Ovary (tissue), 9 donors: ENCODE results near the gene EPB41L2. TPM values are rescaled to one million over a fixed set of nuclear protein-coding genes. Genes with fewer than 3 reads are reported as not detected.

ENCODE experiments used
- DNase-seq, 5 donors: peaks; one replicate each; pipeline ENCODE4 v3.0.0-alpha.2; 2019 to 2020
- H3K27ac ChIP-seq, 2 donors: fragments of 200-600 bp; one replicate each; pipeline versions ENCODE4 v1.5.1 to v1.8.0; 2019 to 2022
- H3K27me3 ChIP-seq: fragments of 200-600 bp; one replicate; pipeline ENCODE4 v1.8.0; 2022
- H3K36me3 ChIP-seq: fragments of 200-600 bp; sonication (generic); one replicate; pipeline ENCODE4 v1.5.1; 2019
- H3K4me1 ChIP-seq: one replicate; pipeline ENCODE4 v1.8.1; 2013; ENCODE audit warnings: mild to moderate bottlenecking, moderate library complexity; ENCODE audit not compliant: insufficient read depth
- H3K4me3 ChIP-seq: fragments of 200-600 bp; sonication (generic); one replicate; pipeline ENCODE4 v1.5.1; 2017
- H3K9me3 ChIP-seq, 2 donors: fragments of 200-600 bp in 1 of 2; sonication (generic) in 1 of 2; one replicate each; pipeline versions ENCODE4 v1.5.1 to v1.8.1; 2013 to 2019; ENCODE audit warnings: mild to moderate bottlenecking in 1 of 2, moderate library complexity in 1 of 2
- EP300 ChIP-seq: sonication (generic); formaldehyde crosslinking; IDR thresholded peaks from one replicate; pipeline ENCODE4 v1.6.1; 2017; ENCODE audit warnings: antibody characterized with exemption
- POLR2A ChIP-seq: fragments of 450-650 bp; IDR thresholded peaks from one replicate; pipeline ENCODE4 v1.6.1; 2017; ENCODE audit warnings: antibody characterized with exemption, mild to moderate bottlenecking, moderate library complexity
- WGBS, 3 donors: extraction: QIAGEN DNeasy Blood & Tissue Kit in 1 of 3; methylation state at CpG; one replicate each; pipeline versions ENCODE4 v1.1.5 to v1.1.7; 2013 to 2017; 5-methylcytosine and 5-hydroxymethylcytosine counted together
- intact Hi-C, 4 donors: fragments of 100-400 bp; cut with DNase I; formaldehyde crosslinking; loops; one replicate each; pipeline versions ENCODE4 v1.11.0 to v1.15.1; 2022 to 2023
- polyA plus RNA-seq, 2 donors: library from polyadenylated mRNA; stranded (reverse); fragments of 200-250 nt in 1 of 2; fragments of 350-450 nt in 1 of 2; fragmentation: Illumina TruSeq in 1 of 2; extraction: RNeasy Lipid Tissue Mini Kit (QIAGEN cat#74804) in 1 of 2; gene quantifications; one replicate each; pipeline ENCODE4 v1.2.3, GENCODE V29; 2013 to 2014
- total RNA-seq, 7 donors: library from RNA; depleted of rRNA in 2 of 7; stranded (reverse); fragments of >200 nt in 2 of 7; fragmentation: NEBNext Ultra II Directional in 3 of 7; extraction: Animal tissue kit (Norgen Biotek cat#: 25700) in 3 of 7; gene quantifications; one replicate each; pipeline versions ENCODE4 v1.1.0 to v1.2.4, GENCODE V29; 2016 to 2023
- TF ChIP-seq, protein P1 (sequence below), 3 donors: fragments of 450-650 bp in 2 of 3; fragments of 200-600 bp in 1 of 3; IDR thresholded peaks; one replicate each; pipeline versions ENCODE4 v1.5.1 to v1.8.0; 2016 to 2022; ENCODE audit warnings: antibody characterized with exemption in 3 of 3, mild to moderate bottlenecking in 1 of 3
- donor health status: DM: no; HTN: no; CAD: no; lungs with moderate emphysema.
- donor health status: DM: no; HTN: no; CAD: no.
- donor health status: Bipolar disorder and iron deficiency.
- donor health status: DM: yes; HTN: yes; CAD: no.
- donor health status: DM: no; HTN: no; CAD: no.
- donor health status: DM: yes; HTN: yes; CAD: no.

The EPB41L2 gene
- total and polyA plus RNA-seq, 9 donors, result 49.8 to 294 (median 204) TPM

DNA sequence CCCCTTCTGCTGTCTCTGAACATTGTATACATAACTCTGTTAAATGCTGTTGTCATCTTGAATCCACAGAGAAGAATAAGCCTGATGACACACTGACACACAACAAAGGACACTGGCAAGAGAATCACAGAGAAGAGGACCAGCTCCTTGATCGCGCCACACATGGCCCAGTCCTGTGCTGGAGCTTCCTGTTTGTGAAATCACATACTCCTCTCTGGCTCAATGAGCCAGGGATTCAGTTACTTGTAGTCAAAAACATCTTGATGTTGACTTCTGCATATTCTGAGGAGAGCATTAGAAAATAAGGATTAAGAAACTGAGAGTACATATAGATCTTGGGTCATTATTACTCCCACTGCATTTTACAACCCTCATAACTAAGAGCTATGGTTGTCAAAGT lies 100.1 kb downstream of the EPB41L2 start:
- WGBS, 3 donors, result 50 to 69% (median 69%) methylated on average over 2 of the region's 2 CpGs
- no peak for DNase-seq
- Histone ChIP-seq H3K9me3 (no peaks in the 10 kb centered on the region), H3K27me3 (no peaks in the 10 kb centered on the region), H3K36me3 (no peaks in the 10 kb centered on the region), H3K4me1 (peaks cover 3% of the 10 kb centered on the region), H3K4me3 (no peak overlapping the region), H3K27ac (no peak overlapping the region)
- intact Hi-C loops, result no loop called here
- TF ChIP-seq, protein P1, sequence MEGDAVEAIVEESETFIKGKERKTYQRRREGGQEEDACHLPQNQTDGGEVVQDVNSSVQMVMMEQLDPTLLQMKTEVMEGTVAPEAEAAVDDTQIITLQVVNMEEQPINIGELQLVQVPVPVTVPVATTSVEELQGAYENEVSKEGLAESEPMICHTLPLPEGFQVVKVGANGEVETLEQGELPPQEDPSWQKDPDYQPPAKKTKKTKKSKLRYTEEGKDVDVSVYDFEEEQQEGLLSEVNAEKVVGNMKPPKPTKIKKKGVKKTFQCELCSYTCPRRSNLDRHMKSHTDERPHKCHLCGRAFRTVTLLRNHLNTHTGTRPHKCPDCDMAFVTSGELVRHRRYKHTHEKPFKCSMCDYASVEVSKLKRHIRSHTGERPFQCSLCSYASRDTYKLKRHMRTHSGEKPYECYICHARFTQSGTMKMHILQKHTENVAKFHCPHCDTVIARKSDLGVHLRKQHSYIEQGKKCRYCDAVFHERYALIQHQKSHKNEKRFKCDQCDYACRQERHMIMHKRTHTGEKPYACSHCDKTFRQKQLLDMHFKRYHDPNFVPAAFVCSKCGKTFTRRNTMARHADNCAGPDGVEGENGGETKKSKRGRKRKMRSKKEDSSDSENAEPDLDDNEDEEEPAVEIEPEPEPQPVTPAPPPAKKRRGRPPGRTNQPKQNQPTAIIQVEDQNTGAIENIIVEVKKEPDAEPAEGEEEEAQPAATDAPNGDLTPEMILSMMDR (IDR thresholded peaks at IDR 0.05), result no peak
- TF ChIP-seq POLR2A, result no peak
- no peak for TF ChIP-seq EP300

DNA sequence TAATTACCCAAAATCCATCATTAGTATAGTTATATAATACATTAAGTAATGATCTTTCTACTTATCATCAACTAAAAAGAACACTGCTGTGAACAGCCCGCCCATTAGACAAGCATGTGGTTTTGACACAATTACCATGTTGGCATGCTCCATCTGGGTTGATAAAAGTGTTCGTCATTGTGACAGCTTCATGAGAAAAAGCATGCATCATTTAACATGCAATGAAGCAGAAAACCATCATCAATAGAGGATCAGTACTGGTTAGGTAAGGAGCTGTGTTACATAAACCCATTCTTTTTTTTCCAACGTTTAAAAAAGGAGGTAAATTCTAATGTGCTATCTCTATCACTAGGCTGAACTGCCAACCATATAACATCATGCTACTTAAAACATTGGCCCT lies 101.9 kb downstream of the EPB41L2 start:
- H3K27me3 ChIP-seq, result no peaks in the 10 kb centered on the region
- TF ChIP-seq POLR2A (no peak), EP300 (no peak)
- TF ChIP-seq, protein P1 (IDR thresholded peaks at IDR 0.05), result no peak
- H3K9me3 ChIP-seq, result no peaks in the 10 kb centered on the region
- no peaks in the 10 kb centered on the region for H3K36me3 ChIP-seq
- no peak overlapping the region for H3K27ac ChIP-seq
- DNase-seq, result no peak
- WGBS, 3 donors, result 86 to 94% (median 93%) methylated on average over 3 of the region's 3 CpGs
- no peaks in the 10 kb centered on the region for H3K4me1 ChIP-seq
- H3K4me3 ChIP-seq, result no peak overlapping the region
- intact Hi-C loops, result no loop called here

DNA sequence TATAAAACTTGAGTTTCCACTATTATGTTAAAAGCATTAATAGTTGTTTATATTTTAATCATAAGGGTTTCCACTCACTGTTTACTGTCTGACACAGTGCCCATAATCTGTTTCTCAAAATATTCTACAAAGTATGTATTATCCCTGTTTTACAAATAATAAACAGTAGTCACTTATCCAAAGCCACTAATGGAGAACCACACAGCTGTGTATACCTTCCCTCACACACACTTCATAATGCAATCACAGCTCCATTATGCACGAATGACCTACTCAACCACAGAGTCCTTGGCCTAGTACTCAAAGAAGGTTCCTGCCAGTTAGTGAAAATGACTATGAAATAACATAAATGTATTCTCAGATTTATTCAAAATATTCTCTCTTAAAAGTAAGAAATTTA lies 103.1 kb downstream of the EPB41L2 start:
- Histone ChIP-seq H3K9me3 (no peaks in the 10 kb centered on the region), H3K27me3 (no peaks in the 10 kb centered on the region), H3K27ac (no peak overlapping the region), H3K4me1 (no peaks in the 10 kb centered on the region), H3K4me3 (no peak overlapping the region), H3K36me3 (no peaks in the 10 kb centered on the region)
- no peak for DNase-seq
- TF ChIP-seq POLR2A, result no peak
- TF ChIP-seq, protein P1 (IDR thresholded peaks at IDR 0.05), result no peak
- intact Hi-C loops, result no loop called here
- WGBS, 3 donors, result 40 to 73% (median 45%) methylated on average over 1 of the region's 1 CpG

DNA sequence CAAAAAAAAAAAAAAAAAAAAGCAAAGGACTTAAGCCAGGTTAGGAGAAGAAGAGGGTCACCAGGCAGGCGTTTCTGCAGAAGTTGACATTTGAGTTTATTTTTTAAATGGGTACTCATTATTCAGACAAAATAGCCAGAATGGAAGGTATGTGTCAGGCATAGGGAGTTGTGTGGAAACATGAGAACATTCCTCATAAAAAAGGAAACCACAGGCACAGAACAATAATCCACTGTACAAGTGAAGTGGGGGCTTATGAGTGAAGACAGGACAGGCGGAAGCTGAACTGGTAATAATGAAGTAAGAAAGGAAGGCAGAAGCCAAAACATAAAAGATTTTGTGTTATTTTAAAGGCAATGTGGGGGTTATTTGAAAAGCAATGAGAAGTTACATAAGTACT lies 104.6 kb downstream of the EPB41L2 start:
- Histone ChIP-seq H3K27me3 (no peaks in the 10 kb centered on the region), H3K9me3 (no peaks in the 10 kb centered on the region), H3K4me1 (no peaks in the 10 kb centered on the region), H3K27ac (no peak overlapping the region), H3K36me3 (no peaks in the 10 kb centered on the region), H3K4me3 (no peak overlapping the region)
- 93% methylated on average over 2 of the region's 2 CpGs for WGBS, 3 donors
- intact Hi-C loops, result no loop called here
- DNase-seq, result no peak
- TF ChIP-seq EP300 (no peak), POLR2A (no peak)
- TF ChIP-seq, protein P1 (IDR thresholded peaks at IDR 0.05), result no peak

DNA sequence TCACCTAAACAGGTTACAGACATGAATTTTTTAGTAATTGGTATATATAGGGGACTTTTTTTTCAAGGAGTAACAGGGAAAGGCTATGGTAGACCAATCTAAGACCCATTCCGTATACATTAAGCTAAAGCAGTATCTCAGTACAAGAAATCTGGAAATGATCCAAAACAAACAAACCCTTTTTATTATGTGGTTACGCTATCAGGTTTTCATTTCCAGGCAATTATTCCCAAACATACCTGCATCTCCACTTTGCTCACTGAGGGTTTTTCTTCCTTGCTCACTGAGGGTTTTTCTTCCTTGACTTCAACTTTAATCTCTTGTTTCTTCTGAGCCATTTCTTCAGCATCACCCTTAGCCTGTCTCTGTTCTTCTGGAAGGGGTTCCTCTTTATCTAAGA lies 107.3 kb downstream of the EPB41L2 start:
- Histone ChIP-seq H3K9me3 (no peaks in the 10 kb centered on the region), H3K4me3 (no peak overlapping the region), H3K36me3 (no peaks in the 10 kb centered on the region), H3K27ac (no peak overlapping the region), H3K4me1 (no peaks in the 10 kb centered on the region), H3K27me3 (no peaks in the 10 kb centered on the region)
- TF ChIP-seq POLR2A (no peak), EP300 (no peak)
- TF ChIP-seq, protein P1 (IDR thresholded peaks at IDR 0.05), result no peak
- 92 to 95% (median 94%) methylated on average over 2 of the region's 2 CpGs for WGBS, 3 donors
- DNase-seq, result no peak
- intact Hi-C loops, result no loop called here
